Liver (tissue), 3 donors: ENCODE results near the gene FAM13B.

Source experiments
- CTCF ChIP-seq: fragments of 150-350 bp; IDR thresholded peaks from 2 replicates; pipeline ENCODE4 v1.5.1; 2017; ENCODE audit warnings: improper control_type of control experiment, low read depth, low read length; ENCODE audit not compliant: missing input control
- EGR1 ChIP-seq, 2 donors: IDR thresholded peaks; 2 replicates each; pipeline ENCODE4 v1.6.1; 2016 to 2018; ENCODE audit warnings: antibody characterized with exemption in 2 of 2, low read depth in 2 of 2
- RAD21 ChIP-seq, 2 donors: IDR thresholded peaks; 2 replicates each; pipeline ENCODE4 v1.6.1; 2016; ENCODE audit warnings: antibody characterized with exemption in 2 of 2, mild to moderate bottlenecking in 2 of 2
- REST ChIP-seq: IDR thresholded peaks from 2 replicates; pipeline ENCODE4 v1.6.1; 2016; ENCODE audit warnings: antibody characterized with exemption, mild to moderate bottlenecking
- TAF1 ChIP-seq: conservative IDR thresholded peaks from 2 replicates; pipeline ENCODE4 v1.6.1; 2016; ENCODE audit warnings: antibody characterized with exemption, mild to moderate bottlenecking
- donor health status: healthy.
- donor health status: healthy.

GRCh38 chr5:137954131-137954879 is 78.6 kb downstream of the FAM13B start:
- no peak for TF ChIP-seq CTCF
- no peak for TF ChIP-seq REST
- no peak for TF ChIP-seq RAD21 (IDR thresholded peaks at IDR 0.05)
- TF ChIP-seq EGR1 (IDR thresholded peaks at IDR 0.05; ENCODE audit: low read depth in 2 of 2), result no peak
- TF ChIP-seq TAF1, result no peak
